ENCODE measurements around the gene TAAR5. TPM values are rescaled to one million over a fixed set of nuclear protein-coding genes. Genes with fewer than 3 reads are reported as not detected.
"Not testable (repeated sequence)": the region's sequence is repeated elsewhere in the genome, so short reads cannot be mapped to it uniquely, and the experiment has no call there.

Gene TAAR5
- not detected for polyA plus RNA-seq

- H3K4me1 ChIP-seq (ENCODE audit: control insufficient read depth in 2 of 2, insufficient read depth in 2 of 2, low read length in 1 of 2): no peaks in the 10 kb centered on the region
- WGBS, 2 donors: 68 to 73% methylated on average over 5 of the region's 5 CpGs
- H3K27ac ChIP-seq (ENCODE audit: low read depth in 2 of 2, low read length in 1 of 2): no peak within 1 kb of the TSS
- H3K36me3 ChIP-seq (ENCODE audit: control insufficient read depth in 2 of 2, insufficient read depth in 2 of 2, low read length in 1 of 2): no peaks in the 10 kb centered on the region
- no peak within 1 kb of the TSS for H3K4me3 ChIP-seq (ENCODE audit: low read depth in 1 of 2, low read length in 2 of 2)
- H3K9me3 ChIP-seq (ENCODE audit: control insufficient read depth in 2 of 2, insufficient read depth in 1 of 2, low read depth in 1 of 2, low read length in 1 of 2): no peaks in the 10 kb centered on the region
- no peaks in the 10 kb centered on the region for H3K27me3 ChIP-seq (ENCODE audit: control insufficient read depth in 1 of 2, insufficient read depth in 2 of 2, low read length in 2 of 2)
These were observed at the start of gene TAAR5 for GRCh38 chr6:132589454-132589853. TSS of gene TAAR5 (minus strand) at chr6:132589741. CDS start at chr6:132589686, 55 bp downstream.

GRCh38 chr6:132637135-132637534 lies 47.6 kb upstream of the TAAR5 start:
- WGBS, 2 donors: 87 to 89% methylated on average over 1 of the region's 1 CpG
- H3K4me3 ChIP-seq (ENCODE audit: low read depth in 1 of 2, low read length in 2 of 2); H3K36me3 ChIP-seq (ENCODE audit: control insufficient read depth in 2 of 2, insufficient read depth in 2 of 2, low read length in 1 of 2); H3K9me3 ChIP-seq (ENCODE audit: control insufficient read depth in 2 of 2, insufficient read depth in 1 of 2, low read depth in 1 of 2, low read length in 1 of 2); H3K27me3 ChIP-seq (ENCODE audit: control insufficient read depth in 1 of 2, insufficient read depth in 2 of 2, low read length in 2 of 2); H3K4me1 ChIP-seq (ENCODE audit: control insufficient read depth in 2 of 2, insufficient read depth in 2 of 2, low read length in 1 of 2); H3K27ac ChIP-seq (ENCODE audit: low read depth in 2 of 2, low read length in 1 of 2): not testable (repeated sequence)

DNA sequence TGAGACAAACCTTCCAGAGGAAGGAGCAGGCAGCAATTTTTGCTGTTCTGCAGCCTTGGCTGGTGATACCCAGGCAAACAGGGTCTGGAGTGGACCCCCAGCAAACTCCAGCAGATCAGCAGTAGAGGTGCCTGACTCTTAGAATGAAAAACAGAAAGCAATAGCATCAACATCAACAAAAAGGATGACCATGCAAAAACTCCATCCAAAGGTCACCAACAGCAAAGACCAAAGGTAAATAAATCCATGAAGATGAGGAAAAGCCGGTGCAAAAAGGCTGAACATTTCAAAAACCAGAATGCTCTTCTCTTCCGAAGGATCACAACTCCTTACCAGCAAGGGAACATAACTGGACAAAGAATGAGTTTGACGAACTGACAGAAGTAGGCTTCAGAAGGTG lies 46.4 kb upstream of the TAAR5 start:
- not testable (repeated sequence) for H3K27ac ChIP-seq (ENCODE audit: low read depth in 2 of 2, low read length in 1 of 2); H3K36me3 ChIP-seq (ENCODE audit: control insufficient read depth in 2 of 2, insufficient read depth in 2 of 2, low read length in 1 of 2); H3K9me3 ChIP-seq (ENCODE audit: control insufficient read depth in 2 of 2, insufficient read depth in 1 of 2, low read depth in 1 of 2, low read length in 1 of 2); H3K4me3 ChIP-seq (ENCODE audit: low read depth in 1 of 2, low read length in 2 of 2); H3K4me1 ChIP-seq (ENCODE audit: control insufficient read depth in 2 of 2, insufficient read depth in 2 of 2, low read length in 1 of 2); H3K27me3 ChIP-seq (ENCODE audit: control insufficient read depth in 1 of 2, insufficient read depth in 2 of 2, low read length in 2 of 2)
- 81 to 90% methylated on average over 3 of the region's 3 CpGs for WGBS, 2 donors

DNA sequence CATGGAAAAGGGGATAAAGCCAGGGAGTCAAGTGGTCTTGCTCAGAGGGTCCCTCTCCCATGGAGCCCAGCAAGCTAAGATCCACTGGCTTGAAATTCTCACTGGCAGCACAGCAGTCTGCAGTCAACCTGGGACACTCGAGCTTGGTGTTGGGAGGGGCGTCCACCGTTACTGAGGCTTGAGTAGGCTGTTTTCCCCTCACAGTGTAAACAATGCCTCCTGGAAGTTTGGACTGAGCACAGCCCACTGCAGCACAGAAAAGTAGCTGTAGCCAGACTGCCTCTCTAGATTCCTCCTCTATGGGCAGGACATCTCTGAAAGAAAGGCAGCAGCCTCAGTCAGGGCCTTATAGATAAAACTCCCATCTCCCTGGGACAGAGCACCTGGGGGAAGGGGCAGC lies 45.7 kb upstream of the TAAR5 start:
- H3K27me3 ChIP-seq (ENCODE audit: control insufficient read depth in 1 of 2, insufficient read depth in 2 of 2, low read length in 2 of 2); H3K36me3 ChIP-seq (ENCODE audit: control insufficient read depth in 2 of 2, insufficient read depth in 2 of 2, low read length in 1 of 2); H3K27ac ChIP-seq (ENCODE audit: low read depth in 2 of 2, low read length in 1 of 2); H3K4me3 ChIP-seq (ENCODE audit: low read depth in 1 of 2, low read length in 2 of 2); H3K4me1 ChIP-seq (ENCODE audit: control insufficient read depth in 2 of 2, insufficient read depth in 2 of 2, low read length in 1 of 2); H3K9me3 ChIP-seq (ENCODE audit: control insufficient read depth in 2 of 2, insufficient read depth in 1 of 2, low read depth in 1 of 2, low read length in 1 of 2): not testable (repeated sequence)
- 24 to 30% methylated on average over 3 of the region's 3 CpGs for WGBS, 2 donors

DNA sequence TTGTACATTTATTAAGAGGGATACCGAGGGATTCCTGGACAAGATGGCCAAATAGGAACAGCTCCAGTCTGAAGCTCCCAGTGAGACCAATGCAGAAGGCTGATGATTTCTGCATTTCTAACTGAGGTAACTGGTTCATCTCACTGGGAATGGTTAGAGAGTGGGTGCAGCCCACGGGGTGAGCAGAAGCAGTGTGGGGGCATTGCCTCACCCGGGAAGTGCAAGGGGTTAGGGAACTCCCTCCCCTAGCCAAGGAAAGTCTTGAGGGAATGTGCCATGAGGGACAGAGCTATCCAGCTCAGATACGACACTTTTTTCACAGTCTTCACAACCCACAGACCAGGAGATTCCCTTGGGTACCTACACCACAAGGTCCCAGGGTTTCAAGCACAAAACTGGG lies 45.3 kb upstream of the TAAR5 start:
- Histone ChIP-seq H3K27ac (ENCODE audit: low read depth in 2 of 2, low read length in 1 of 2) (no peak overlapping the region), H3K27me3 (ENCODE audit: control insufficient read depth in 1 of 2, insufficient read depth in 2 of 2, low read length in 2 of 2) (no peaks in the 10 kb centered on the region), H3K9me3 (ENCODE audit: control insufficient read depth in 2 of 2, insufficient read depth in 1 of 2, low read depth in 1 of 2, low read length in 1 of 2) (no peaks in the 10 kb centered on the region), H3K4me1 (ENCODE audit: control insufficient read depth in 2 of 2, insufficient read depth in 2 of 2, low read length in 1 of 2) (no peaks in the 10 kb centered on the region), H3K36me3 (ENCODE audit: control insufficient read depth in 2 of 2, insufficient read depth in 2 of 2, low read length in 1 of 2) (no peaks in the 10 kb centered on the region), H3K4me3 (ENCODE audit: low read depth in 1 of 2, low read length in 2 of 2) (no peak overlapping the region)
- 69 to 73% methylated on average over 4 of the region's 4 CpGs for WGBS, 2 donors

GRCh38 chr6:132633362-132633761 lies 43.8 kb upstream of the TAAR5 start:
- no peaks in the 10 kb centered on the region for H3K27me3 ChIP-seq (ENCODE audit: control insufficient read depth in 1 of 2, insufficient read depth in 2 of 2, low read length in 2 of 2)
- H3K4me3 ChIP-seq (ENCODE audit: low read depth in 1 of 2, low read length in 2 of 2): no peak overlapping the region
- 82 to 84% methylated on average over 2 of the region's 2 CpGs for WGBS, 2 donors
- H3K27ac ChIP-seq (ENCODE audit: low read depth in 2 of 2, low read length in 1 of 2): no peak overlapping the region
- H3K9me3 ChIP-seq (ENCODE audit: control insufficient read depth in 2 of 2, insufficient read depth in 1 of 2, low read depth in 1 of 2, low read length in 1 of 2): no peaks in the 10 kb centered on the region
- H3K36me3 ChIP-seq (ENCODE audit: control insufficient read depth in 2 of 2, insufficient read depth in 2 of 2, low read length in 1 of 2): no peaks in the 10 kb centered on the region
- H3K4me1 ChIP-seq (ENCODE audit: control insufficient read depth in 2 of 2, insufficient read depth in 2 of 2, low read length in 1 of 2): no peaks in the 10 kb centered on the region

- Histone ChIP-seq H3K4me1 (ENCODE audit: control insufficient read depth in 2 of 2, insufficient read depth in 2 of 2, low read length in 1 of 2) (no peaks in the 10 kb centered on the region), H3K36me3 (ENCODE audit: control insufficient read depth in 2 of 2, insufficient read depth in 2 of 2, low read length in 1 of 2) (no peaks in the 10 kb centered on the region), H3K4me3 (ENCODE audit: low read depth in 1 of 2, low read length in 2 of 2) (no peak within 1 kb of the TSS), H3K27ac (ENCODE audit: low read depth in 2 of 2, low read length in 1 of 2) (no peak within 1 kb of the TSS), H3K9me3 (ENCODE audit: control insufficient read depth in 2 of 2, insufficient read depth in 1 of 2, low read depth in 1 of 2, low read length in 1 of 2) (no peaks in the 10 kb centered on the region), H3K27me3 (ENCODE audit: control insufficient read depth in 1 of 2, insufficient read depth in 2 of 2, low read length in 2 of 2) (no peaks in the 10 kb centered on the region)
- 94 to 95% methylated on average over 6 of the region's 6 CpGs for WGBS, 2 donors
These were observed 34.6 kb upstream of the TAAR5 start, which contains the start of gene TAAR2 for GRCh38 chr6:132624175-132624574. TSS of gene TAAR2 (minus strand) at chr6:132624275. CDS start at chr6:132624275, 0 bp downstream.

- no peaks in the 10 kb centered on the region for H3K27me3 ChIP-seq (ENCODE audit: control insufficient read depth in 1 of 2, insufficient read depth in 2 of 2, low read length in 2 of 2)
- H3K4me3 ChIP-seq (ENCODE audit: low read depth in 1 of 2, low read length in 2 of 2): no peak overlapping the region
- H3K9me3 ChIP-seq (ENCODE audit: control insufficient read depth in 2 of 2, insufficient read depth in 1 of 2, low read depth in 1 of 2, low read length in 1 of 2): no peaks in the 10 kb centered on the region
- H3K4me1 ChIP-seq (ENCODE audit: control insufficient read depth in 2 of 2, insufficient read depth in 2 of 2, low read length in 1 of 2): no peaks in the 10 kb centered on the region
- H3K27ac ChIP-seq (ENCODE audit: low read depth in 2 of 2, low read length in 1 of 2): no peak overlapping the region
- WGBS, 2 donors: 44 to 62% methylated on average over 6 of the region's 6 CpGs
- no peaks in the 10 kb centered on the region for H3K36me3 ChIP-seq (ENCODE audit: control insufficient read depth in 2 of 2, insufficient read depth in 2 of 2, low read length in 1 of 2)
These were observed 33.7 kb upstream of the TAAR5 start for GRCh38 chr6:132623106-132623845.

DNA sequence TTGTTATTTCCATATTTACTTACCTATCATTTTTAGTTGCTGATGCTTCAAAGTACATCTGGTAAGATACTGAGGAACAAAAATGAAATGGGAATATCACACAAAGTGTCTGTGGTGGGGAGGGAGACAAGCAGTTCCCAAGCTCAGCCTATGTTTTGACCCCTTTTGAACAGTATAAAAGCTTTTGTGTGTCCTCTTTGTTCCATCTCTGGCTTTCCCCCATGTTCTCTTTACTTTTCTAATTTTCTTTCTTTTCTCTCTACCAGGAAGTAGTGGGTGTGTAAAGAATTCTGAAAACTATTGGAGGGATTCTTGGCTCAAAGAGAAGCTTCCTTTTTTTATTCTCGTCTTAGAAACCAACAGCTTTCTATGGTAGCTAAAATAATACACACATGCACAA lies 27.1 kb upstream of the TAAR5 start:
- WGBS, 2 donors: 22 to 50% methylated on average over 1 of the region's 1 CpG

DNA sequence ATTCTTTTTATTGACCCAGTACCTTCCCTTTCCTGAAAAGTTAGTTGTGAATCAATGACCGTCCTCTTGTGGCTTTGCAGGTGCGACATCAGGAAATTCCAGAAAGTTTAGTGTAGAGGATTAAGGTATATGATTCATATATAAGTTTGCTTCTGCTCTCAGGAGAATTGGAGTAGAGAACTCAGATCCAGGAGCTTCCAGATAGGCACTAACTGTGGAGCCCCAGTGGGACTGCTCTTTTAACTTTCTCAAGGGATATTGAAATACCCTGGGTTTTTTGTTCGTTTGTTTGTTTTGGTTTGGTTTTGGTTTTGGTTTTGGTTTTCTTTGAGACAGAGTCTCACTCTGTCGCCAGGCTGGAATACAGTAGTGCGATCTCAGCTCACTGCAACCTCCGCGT lies 25.0 kb upstream of the TAAR5 start:
- H3K36me3 ChIP-seq (ENCODE audit: control insufficient read depth in 2 of 2, insufficient read depth in 2 of 2, low read length in 1 of 2): no peaks in the 10 kb centered on the region
- 63 to 70% methylated on average over 7 of the region's 7 CpGs for WGBS, 2 donors
- H3K4me1 ChIP-seq (ENCODE audit: control insufficient read depth in 2 of 2, insufficient read depth in 2 of 2, low read length in 1 of 2): no peaks in the 10 kb centered on the region
- no peaks in the 10 kb centered on the region for H3K9me3 ChIP-seq (ENCODE audit: control insufficient read depth in 2 of 2, insufficient read depth in 1 of 2, low read depth in 1 of 2, low read length in 1 of 2)
- H3K27me3 ChIP-seq (ENCODE audit: control insufficient read depth in 1 of 2, insufficient read depth in 2 of 2, low read length in 2 of 2): no peaks in the 10 kb centered on the region
- peak overlapping the region in 1 of 2 donors; percentile 54 for H3K27ac ChIP-seq (ENCODE audit: low read depth in 2 of 2, low read length in 1 of 2)
- no peak overlapping the region for H3K4me3 ChIP-seq (ENCODE audit: low read depth in 1 of 2, low read length in 2 of 2)

More for the DNA sequence above, 27.1 kb upstream of the TAAR5 start:
- H3K27me3 ChIP-seq (ENCODE audit: control insufficient read depth in 1 of 2, insufficient read depth in 2 of 2, low read length in 2 of 2): no peaks in the 10 kb centered on the region
- no peak overlapping the region for H3K27ac ChIP-seq (ENCODE audit: low read depth in 2 of 2, low read length in 1 of 2)
- no peaks in the 10 kb centered on the region for H3K9me3 ChIP-seq (ENCODE audit: control insufficient read depth in 2 of 2, insufficient read depth in 1 of 2, low read depth in 1 of 2, low read length in 1 of 2)
- H3K36me3 ChIP-seq (ENCODE audit: control insufficient read depth in 2 of 2, insufficient read depth in 2 of 2, low read length in 1 of 2): no peaks in the 10 kb centered on the region
- H3K4me1 ChIP-seq (ENCODE audit: control insufficient read depth in 2 of 2, insufficient read depth in 2 of 2, low read length in 1 of 2): no peaks in the 10 kb centered on the region
- H3K4me3 ChIP-seq (ENCODE audit: low read depth in 1 of 2, low read length in 2 of 2): no peak overlapping the region
